Upper lobe of left lung (tissue), 4 donors: Measurements from ENCODE around the gene CAMK1D.

Experiments
- EP300 ChIP-seq, 4 donors: sonication (generic); formaldehyde crosslinking; IDR thresholded peaks; one replicate each; pipeline ENCODE4 v1.5.1; 2017; ENCODE audit warnings: antibody characterized with exemption in 4 of 4, control low read depth in 2 of 4
- POLR2A ChIP-seq, 4 donors: fragments of 450-650 bp; IDR thresholded peaks; one replicate each; pipeline ENCODE4 v1.5.1; 2016 to 2017; ENCODE audit warnings: antibody characterized with exemption in 4 of 4, mild to moderate bottlenecking in 2 of 4
- POLR2AphosphoS5 ChIP-seq, 2 donors: sonication (generic); formaldehyde crosslinking; IDR thresholded peaks; one replicate each; pipeline ENCODE4 v1.5.1; 2017; ENCODE audit warnings: antibody characterized with exemption in 2 of 2
- TF ChIP-seq, protein P1 (sequence below), 6 experiments: fragments of 450-650 bp in 4 of 6; fragments of 200-600 bp in 2 of 6; sonication (generic) in 2 of 6; IDR thresholded peaks; one replicate each; pipeline ENCODE4 v1.5.1; 2016 to 2019; ENCODE audit warnings: antibody characterized with exemption in 6 of 6

DNA sequence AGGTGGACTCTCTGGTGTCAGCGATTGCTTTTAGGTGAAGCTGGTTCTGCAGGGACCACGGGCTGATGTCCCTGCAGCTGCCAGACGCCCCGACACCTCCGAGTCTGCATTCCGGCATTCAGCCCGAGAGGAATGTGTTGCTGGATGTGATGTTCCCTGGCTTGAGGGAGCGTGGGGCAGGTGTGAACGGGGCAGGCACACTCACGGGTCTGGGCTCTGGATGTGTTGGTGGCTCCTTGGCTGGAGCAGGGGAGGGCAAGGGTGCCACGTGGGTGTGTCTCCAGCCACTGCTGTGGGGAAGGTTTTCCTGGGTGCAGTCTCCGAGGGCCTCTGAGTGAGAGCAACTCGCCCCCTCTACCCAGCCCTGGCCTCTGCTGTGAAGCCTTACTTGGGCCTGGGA is 140.5 kb downstream of the CAMK1D start:
- TF ChIP-seq POLR2A (IDR thresholded peaks at IDR 0.05): no peak
- TF ChIP-seq, protein P1, sequence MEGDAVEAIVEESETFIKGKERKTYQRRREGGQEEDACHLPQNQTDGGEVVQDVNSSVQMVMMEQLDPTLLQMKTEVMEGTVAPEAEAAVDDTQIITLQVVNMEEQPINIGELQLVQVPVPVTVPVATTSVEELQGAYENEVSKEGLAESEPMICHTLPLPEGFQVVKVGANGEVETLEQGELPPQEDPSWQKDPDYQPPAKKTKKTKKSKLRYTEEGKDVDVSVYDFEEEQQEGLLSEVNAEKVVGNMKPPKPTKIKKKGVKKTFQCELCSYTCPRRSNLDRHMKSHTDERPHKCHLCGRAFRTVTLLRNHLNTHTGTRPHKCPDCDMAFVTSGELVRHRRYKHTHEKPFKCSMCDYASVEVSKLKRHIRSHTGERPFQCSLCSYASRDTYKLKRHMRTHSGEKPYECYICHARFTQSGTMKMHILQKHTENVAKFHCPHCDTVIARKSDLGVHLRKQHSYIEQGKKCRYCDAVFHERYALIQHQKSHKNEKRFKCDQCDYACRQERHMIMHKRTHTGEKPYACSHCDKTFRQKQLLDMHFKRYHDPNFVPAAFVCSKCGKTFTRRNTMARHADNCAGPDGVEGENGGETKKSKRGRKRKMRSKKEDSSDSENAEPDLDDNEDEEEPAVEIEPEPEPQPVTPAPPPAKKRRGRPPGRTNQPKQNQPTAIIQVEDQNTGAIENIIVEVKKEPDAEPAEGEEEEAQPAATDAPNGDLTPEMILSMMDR (IDR thresholded peaks at IDR 0.05): no peak
- TF ChIP-seq POLR2AphosphoS5 (IDR thresholded peaks at IDR 0.05): no peak
- TF ChIP-seq EP300 (IDR thresholded peaks at IDR 0.05): no peak
